COLO668 (cell line): Measurements from ENCODE around the gene ARHGEF16.
A peak's percentile ranks its signal among the peaks of the same experiment; 100 is the strongest.

ENCODE experiments used
- DNase-seq: peaks from one replicate; lab custom pipeline; 2025; ENCODE audit not compliant: unreplicated experiment; lab: John Stamatoyannopoulos, UW

The ARHGEF16 gene

DNA sequence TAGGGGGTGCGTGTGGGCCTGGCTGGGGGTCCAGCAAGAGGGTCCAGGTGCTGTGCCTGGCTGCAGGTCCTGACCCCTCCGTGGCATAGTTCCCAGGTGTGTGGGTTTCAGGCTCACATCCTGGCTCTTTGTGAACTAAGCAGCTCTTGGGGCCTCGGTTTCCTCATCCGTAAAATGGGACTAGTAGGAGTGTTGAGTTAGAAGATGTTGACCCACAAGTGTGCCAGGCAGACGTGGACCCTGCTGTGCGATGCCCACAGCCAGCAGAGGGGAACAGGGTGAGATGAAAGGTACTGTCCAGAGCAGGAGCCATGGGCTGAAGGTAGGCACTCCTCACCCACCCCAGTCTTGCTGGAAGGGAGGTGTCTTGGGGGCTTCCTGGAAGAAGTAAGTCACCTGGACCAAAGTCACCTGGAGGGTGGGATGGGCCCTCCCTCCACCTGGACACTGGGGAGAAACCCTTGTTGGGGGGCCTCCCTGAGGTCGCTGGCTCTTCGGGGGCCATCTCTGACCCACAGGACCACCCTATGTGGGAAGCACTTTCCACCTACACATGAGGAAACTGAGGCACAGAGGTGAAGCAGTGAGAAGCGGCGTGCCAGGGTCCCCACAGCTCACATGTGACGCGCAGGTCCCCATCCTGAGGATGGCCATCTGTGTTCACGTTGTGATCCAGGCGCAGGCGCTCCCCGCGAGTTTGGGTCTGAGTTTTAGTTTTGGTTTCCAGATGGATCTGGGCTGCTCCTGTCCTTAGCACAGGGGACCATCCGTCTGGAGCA lies 1.4 kb downstream of the ARHGEF16 start:
- peak; percentile 36 for DNase-seq

- DNase-seq = peak; percentile 85
Observed at GRCh38 chr1:3456449-3456963, 2.0 kb downstream of the ARHGEF16 start.

- DNase-seq = no peak
Observed at GRCh38 chr1:3456964-3457909, 2.8 kb downstream of the ARHGEF16 start.

GRCh38 chr1:3457910-3458883 lies 3.7 kb downstream of the ARHGEF16 start:
- DNase-seq = peak; percentile 79

GRCh38 chr1:3459051-3459908 lies 4.8 kb downstream of the ARHGEF16 start:
- DNase-seq = peak; percentile 32

DNA sequence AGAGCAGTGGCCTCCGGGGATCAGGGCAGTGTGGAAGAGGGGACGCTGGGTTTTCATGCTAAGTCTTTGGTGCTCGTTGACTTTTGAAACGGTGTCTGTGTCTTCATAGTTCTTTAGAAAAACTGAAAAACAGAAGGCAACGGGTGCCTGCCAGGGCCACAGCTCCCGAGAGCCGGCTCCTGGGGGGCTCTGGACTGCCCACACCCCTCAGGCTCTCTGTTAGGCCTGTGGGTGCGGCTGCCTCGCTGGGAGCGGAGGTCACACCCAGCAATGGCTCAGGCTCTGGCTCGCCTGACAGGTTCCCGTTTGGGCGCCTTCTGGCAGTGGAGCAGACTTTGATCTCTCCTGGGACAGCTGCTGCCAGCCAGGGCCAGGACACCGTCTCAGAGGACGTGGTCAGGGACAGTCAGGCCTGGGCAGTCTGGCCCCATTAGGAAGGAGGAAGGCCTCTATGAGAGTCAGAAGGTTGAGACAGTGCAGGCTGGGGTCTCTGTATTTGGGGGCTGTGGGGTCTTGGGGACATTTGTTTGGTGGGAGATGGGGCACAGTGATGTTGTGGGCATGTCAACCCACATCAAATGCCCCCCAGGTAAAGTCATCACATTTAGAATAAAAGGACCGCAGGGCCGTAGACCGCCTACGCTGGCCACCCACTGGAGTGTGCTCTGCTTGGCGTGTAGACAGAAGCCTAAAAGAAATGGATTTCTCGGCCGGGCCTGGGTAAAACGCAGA lies 5.6 kb downstream of the ARHGEF16 start:
- peak; percentile 67 for DNase-seq

- DNase-seq = no peak
Observed at GRCh38 chr1:3460672-3461131, 6.2 kb downstream of the ARHGEF16 start.

DNA sequence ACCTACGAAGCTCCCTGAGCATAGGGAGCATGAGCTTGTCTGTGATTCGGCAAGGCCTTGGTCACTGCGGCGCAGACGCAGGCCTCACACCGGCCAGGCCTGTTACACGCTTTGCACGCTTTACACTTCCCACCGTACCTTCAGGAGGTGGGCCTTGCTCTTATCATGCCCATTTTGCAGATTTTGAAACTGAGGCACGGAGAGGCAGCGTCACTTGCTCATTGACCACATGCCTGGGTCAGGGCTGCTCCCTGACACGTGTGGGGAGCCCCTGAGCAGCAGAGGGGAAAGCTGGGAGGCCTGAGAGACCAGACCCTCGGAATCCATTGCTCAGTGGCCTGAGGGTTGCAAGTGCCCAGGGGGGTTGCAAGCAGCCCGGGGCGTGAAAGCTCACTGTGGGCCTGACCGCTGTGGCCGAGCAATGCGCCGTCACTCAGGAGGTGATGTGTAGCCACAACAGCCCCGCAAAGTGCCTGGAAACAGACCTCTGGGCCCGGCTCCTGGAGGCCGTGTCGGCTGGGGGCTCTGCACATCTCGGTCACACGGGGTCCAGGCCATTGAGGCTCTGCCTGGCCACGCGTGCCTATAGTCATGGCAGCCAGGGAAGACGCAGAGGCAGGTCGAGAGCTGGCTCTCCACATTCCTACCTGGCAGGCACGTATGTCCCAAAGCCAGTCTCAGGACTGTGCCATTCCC lies 6.9 kb downstream of the ARHGEF16 start:
- no peak for DNase-seq

GRCh38 chr1:3461934-3462275 lies 7.4 kb downstream of the ARHGEF16 start:
- DNase-seq = no peak

DNA sequence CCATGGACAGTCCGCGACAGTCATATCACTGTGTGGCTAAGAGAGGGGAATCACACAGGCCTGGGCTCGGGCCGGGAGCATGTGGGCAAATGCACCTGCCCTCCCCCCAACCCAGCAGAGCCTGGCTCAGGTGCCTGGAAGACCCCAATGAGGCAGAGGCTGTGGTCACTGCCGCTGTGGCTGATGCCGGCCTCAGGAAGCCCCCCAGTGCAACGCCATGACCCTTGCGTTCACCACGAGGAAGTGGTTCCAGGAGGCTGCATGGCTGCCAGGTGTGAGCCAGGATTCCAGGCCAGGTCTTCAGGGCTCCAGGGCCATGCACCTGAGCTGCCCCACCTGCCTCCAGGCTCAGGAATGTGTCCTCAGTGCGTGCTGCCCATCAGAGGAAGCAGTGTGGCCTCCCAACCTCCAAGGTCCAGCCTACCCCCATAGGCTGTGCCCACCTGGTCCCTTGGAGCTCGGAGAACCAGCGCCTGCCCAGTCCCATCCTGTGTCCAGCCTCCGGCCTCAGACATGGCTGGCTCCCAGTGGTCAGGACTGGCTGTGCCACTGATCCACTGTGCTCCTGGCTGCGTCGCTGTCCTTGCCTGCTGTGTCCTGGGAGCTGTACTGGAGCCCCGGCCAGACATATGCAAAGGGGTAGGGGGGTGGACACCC lies 8.0 kb downstream of the ARHGEF16 start:
- DNase-seq = no peak

- DNase-seq = no peak
Observed at GRCh38 chr1:3463013-3463385, 8.5 kb downstream of the ARHGEF16 start.

- DNase-seq = no peak
Observed at GRCh38 chr1:3463408-3463863, 9.0 kb downstream of the ARHGEF16 start.

GRCh38 chr1:3463891-3464648 lies 9.6 kb downstream of the ARHGEF16 start:
- DNase-seq = no peak

DNA sequence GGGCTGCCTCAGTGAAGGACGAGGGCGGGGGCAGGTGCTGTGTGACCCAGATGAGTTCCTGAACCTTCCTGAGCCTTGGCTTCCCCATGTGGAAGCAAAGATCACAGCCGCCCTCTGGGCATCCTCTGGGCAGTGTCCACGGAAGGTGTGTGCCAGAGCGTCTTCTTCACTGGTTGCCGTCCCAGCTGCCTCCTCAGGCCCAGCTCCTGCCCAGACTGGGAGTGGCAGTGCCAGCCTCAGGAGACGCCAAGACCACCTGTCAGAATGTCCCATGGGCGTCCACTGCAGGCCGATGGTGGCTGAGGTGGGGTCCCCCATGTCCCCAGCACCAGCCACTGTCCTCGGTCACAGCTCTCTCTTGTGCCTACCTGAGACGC lies 10.2 kb downstream of the ARHGEF16 start:
- no peak for DNase-seq

DNA sequence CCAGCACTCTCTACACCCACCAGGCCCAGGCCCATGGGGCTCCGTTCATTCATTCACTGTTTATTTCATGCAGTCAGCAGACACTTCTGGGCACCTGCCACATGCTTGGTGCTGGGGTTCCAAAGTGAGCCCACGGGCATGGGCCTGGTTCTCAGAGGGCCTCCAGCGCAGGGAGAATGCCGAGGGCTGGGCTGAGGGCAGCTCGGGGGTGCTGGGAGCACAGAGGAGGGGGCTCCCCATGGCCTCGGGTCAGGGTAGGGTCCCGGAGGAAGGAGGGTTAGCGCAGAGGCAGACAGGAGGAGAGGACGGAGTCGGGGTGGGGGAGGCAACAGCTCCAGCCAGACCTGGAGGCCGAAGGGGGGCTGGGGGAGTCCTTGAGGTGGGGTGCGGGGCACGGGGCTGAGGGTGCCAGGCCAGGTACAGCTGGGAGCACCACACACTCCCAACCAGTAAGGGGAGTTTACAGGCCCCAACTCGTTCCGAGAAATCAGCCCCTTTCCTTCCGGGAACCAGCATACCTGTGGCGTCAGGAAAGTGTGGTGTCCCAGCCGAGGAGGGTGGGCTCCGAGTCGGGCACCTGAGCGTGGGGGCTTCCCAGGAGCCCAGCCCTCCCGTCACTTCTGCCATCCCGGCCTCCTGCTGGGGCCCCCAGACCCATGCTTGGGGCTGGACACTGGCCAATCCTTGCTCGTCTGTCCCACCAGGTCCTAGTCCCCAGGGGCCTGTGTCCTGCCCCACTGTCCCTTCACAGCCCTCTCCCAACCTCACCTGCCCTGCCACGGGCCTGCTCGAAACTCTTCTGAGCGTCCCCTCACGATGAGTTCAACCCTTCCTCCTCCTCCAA lies 10.8 kb downstream of the ARHGEF16 start:
- no peak for DNase-seq

GRCh38 chr1:3465935-3466321 lies 11.5 kb downstream of the ARHGEF16 start:
- no peak for DNase-seq
